C4-2B (cell line): ENCODE results near the gene DCHS2.

ENCODE experiments used
- CTCF ChIP-seq: fragments of 450-650 bp; conservative IDR thresholded peaks from 2 replicates; pipeline ENCODE4 v1.5.1; 2017; ENCODE audit warnings: mild to moderate bottlenecking
- ZFX ChIP-seq: fragments of 450-650 bp; IDR thresholded peaks from 2 replicates; pipeline ENCODE4 v1.6.1; 2017

- no peak for TF ChIP-seq CTCF
- TF ChIP-seq ZFX = no peak
Measured at GRCh38 chr4:154231806-154232478, 259.7 kb downstream of the DCHS2 start.
